Sigmoid colon (tissue), 4 donors: Measurements from ENCODE around the gene PCNX1.

Experiments
- CTCF ChIP-seq, 4 experiments: fragments of 450-650 bp in 3 of 4; fragments of 200-600 bp in 1 of 4; IDR thresholded peaks; one replicate each; pipeline ENCODE4 v1.5.1; 2016 to 2019; ENCODE audit warnings: antibody characterized with exemption in 4 of 4, mild to moderate bottlenecking in 3 of 4, moderate library complexity in 2 of 4
- EP300 ChIP-seq, 4 donors: sonication (generic); formaldehyde crosslinking; IDR thresholded peaks; one replicate each; pipeline ENCODE4 v1.6.1; 2017; ENCODE audit warnings: antibody characterized with exemption in 4 of 4
- POLR2A ChIP-seq, 2 donors: fragments of 450-650 bp; IDR thresholded peaks; one replicate each; pipeline ENCODE4 v1.6.1; 2016; ENCODE audit warnings: antibody characterized with exemption in 2 of 2, mild to moderate bottlenecking in 2 of 2, moderate library complexity in 2 of 2
- POLR2AphosphoS5 ChIP-seq, 4 donors: sonication (generic); formaldehyde crosslinking; IDR thresholded peaks; one replicate each; pipeline ENCODE4 v1.6.1; 2017; ENCODE audit warnings: antibody characterized with exemption in 4 of 4

DNA sequence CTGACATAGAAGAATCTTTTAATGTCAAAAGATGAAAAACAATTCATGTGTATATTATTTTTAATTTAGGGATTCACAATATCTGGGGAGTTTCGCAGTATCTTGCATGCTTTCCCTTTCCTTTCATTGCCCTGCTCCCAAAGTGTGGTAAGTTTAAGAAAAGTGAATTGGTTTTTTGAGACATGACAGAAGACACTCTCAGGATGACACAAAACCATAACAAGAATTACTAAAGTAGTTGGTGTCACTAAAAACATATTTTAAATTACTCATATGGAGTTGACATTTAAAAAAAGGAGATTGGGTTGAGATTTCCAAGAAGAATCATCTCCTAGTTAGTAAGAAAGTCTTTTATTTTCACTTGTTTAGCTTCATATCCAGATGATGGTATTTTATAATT lies 5.1 kb upstream of the PCNX1 start:
- TF ChIP-seq CTCF (IDR thresholded peaks at IDR 0.05) (no peak), EP300 (IDR thresholded peaks at IDR 0.05) (no peak), POLR2AphosphoS5 (IDR thresholded peaks at IDR 0.05) (no peak), POLR2A (IDR thresholded peaks at IDR 0.05) (no peak)
